MM.1S (cell line): ENCODE measurements around the gene TASP1.

ENCODE experiments used
- DNase-seq: peaks from one replicate; pipeline ENCODE4 v3.0.0-alpha.2; 2015
- H2AFZ ChIP-seq: fragments of 300-600 bp; sonication (generic); 2 replicates; pipeline ENCODE4 v1.6.0; 2016; ENCODE audit warnings: antibody characterized with exemption, low read length
- H3F3A ChIP-seq: fragments of 300-600 bp; sonication (generic); 2 replicates; pipeline ENCODE4 v1.6.1; 2016; ENCODE audit warnings: mild to moderate bottlenecking, antibody characterized with exemption, low read length, moderate library complexity, mixed read lengths; ENCODE audit not compliant: insufficient read depth
- H3K27ac ChIP-seq: fragments of 300-600 bp; sonication (generic); 2 replicates; pipeline ENCODE4 v1.5.1; 2016; ENCODE audit warnings: mild to moderate bottlenecking, low read length
- H3K27me3 ChIP-seq: fragments of 300-600 bp; sonication (generic); replicated peaks from 2 replicates; pipeline ENCODE4 v1.6.0; 2016; ENCODE audit warnings: low read length; ENCODE audit not compliant: insufficient read depth
- H3K36me3 ChIP-seq: fragments of 300-600 bp; sonication (generic); replicated peaks from 2 replicates; pipeline ENCODE4 v1.6.1; 2016; ENCODE audit warnings: mild to moderate bottlenecking, low read length, mixed read lengths; ENCODE audit not compliant: insufficient read depth
- H3K4me1 ChIP-seq: fragments of 300-600 bp; sonication (generic); 2 replicates; pipeline ENCODE4 v1.6.1; 2016; ENCODE audit warnings: low read length, mixed read lengths
- H3K4me2 ChIP-seq: fragments of 300-600 bp; sonication (generic); 2 replicates; pipeline ENCODE4 v1.6.0; 2016; ENCODE audit warnings: low read depth, low read length
- H3K4me3 ChIP-seq: fragments of 300-600 bp; sonication (generic); 2 replicates; pipeline ENCODE4 v1.5.1; 2016; ENCODE audit warnings: low read length, mixed read lengths
- H3K79me2 ChIP-seq: fragments of 300-600 bp; sonication (generic); 2 replicates; pipeline ENCODE4 v1.6.1; 2016; ENCODE audit warnings: mixed run types, low read length, mixed read lengths
- H3K9ac ChIP-seq: fragments of 300-600 bp; sonication (generic); 2 replicates; pipeline ENCODE4 v1.6.1; 2016; ENCODE audit warnings: low read length, mixed read lengths
- H3K9me2 ChIP-seq: fragments of 300-600 bp; sonication (generic); replicated peaks from 2 replicates; pipeline ENCODE4 v1.6.1; 2016; ENCODE audit warnings: mild to moderate bottlenecking, low read length, mixed read lengths; ENCODE audit not compliant: insufficient read depth
- H3K9me3 ChIP-seq: fragments of 300-600 bp; sonication (generic); replicated peaks from 2 replicates; pipeline ENCODE4 v1.6.1; 2016; ENCODE audit warnings: mild to moderate bottlenecking, low read length, mixed read lengths; ENCODE audit not compliant: insufficient read depth
- H4K20me1 ChIP-seq: fragments of 300-600 bp; sonication (generic); 2 replicates; pipeline ENCODE4 v1.6.1; 2016; ENCODE audit warnings: mild to moderate bottlenecking, low read length, moderate library complexity, mixed read lengths; ENCODE audit not compliant: insufficient read depth
- CTCF ChIP-seq: fragments of 300-600 bp; sonication (generic); IDR thresholded peaks from 2 replicates; pipeline ENCODE4 v1.5.1; 2016; ENCODE audit warnings: antibody characterized with exemption, low read length, mixed read lengths
- EZH2 ChIP-seq: fragments of 300-600 bp; sonication (generic); optimal IDR thresholded peaks from 2 replicates; pipeline ENCODE3; 2017; ENCODE audit warnings: low read depth, mild to moderate bottlenecking, antibody characterized with exemption, low read length, mixed read lengths
- EZH2phosphoT487 ChIP-seq: fragments of 300-600 bp; sonication (generic); IDR thresholded peaks from 2 replicates; pipeline ENCODE4 v1.6.1; 2018; ENCODE audit warnings: antibody characterized with exemption, low read length

Gene TASP1

GRCh38 chr20:13452470-13453124, 186.1 kb downstream of the TASP1 start:
- Histone ChIP-seq H3K27me3 (no peaks in the 10 kb centered on the region), H3K27ac (no peak overlapping the region), H3K36me3 (no peaks in the 10 kb centered on the region), H3K79me2 (no peaks in the 10 kb centered on the region), H3K9ac (no peak overlapping the region), H2AFZ (no peak overlapping the region), H3K9me3 (no peaks in the 10 kb centered on the region), H4K20me1 (no peaks in the 10 kb centered on the region), H3K4me1 (no peaks in the 10 kb centered on the region), H3K9me2 (no peaks in the 10 kb centered on the region), H3F3A (no peaks in the 10 kb centered on the region), H3K4me3 (no peak overlapping the region), H3K4me2 (no peak overlapping the region)
- no peak for TF ChIP-seq EZH2
- TF ChIP-seq CTCF: no peak
- no peak for TF ChIP-seq EZH2phosphoT487
- DNase-seq: no peak

GRCh38 chr20:13449868-13450434, 188.8 kb downstream of the TASP1 start:
- Histone ChIP-seq H3K4me3 (no peak overlapping the region), H2AFZ (no peak overlapping the region), H3K4me1 (no peaks in the 10 kb centered on the region), H3K27ac (no peak overlapping the region), H3K36me3 (no peaks in the 10 kb centered on the region), H4K20me1 (no peaks in the 10 kb centered on the region), H3K9me3 (no peaks in the 10 kb centered on the region), H3K27me3 (no peaks in the 10 kb centered on the region), H3K4me2 (no peak overlapping the region), H3K79me2 (no peaks in the 10 kb centered on the region), H3F3A (no peaks in the 10 kb centered on the region), H3K9me2 (no peaks in the 10 kb centered on the region), H3K9ac (no peak overlapping the region)
- no peak for TF ChIP-seq EZH2
- no peak for TF ChIP-seq CTCF
- no peak for TF ChIP-seq EZH2phosphoT487
- DNase-seq: no peak

- no peaks in the 10 kb centered on the region for H3K9me2 ChIP-seq
- no peak overlapping the region for H2AFZ ChIP-seq
- peak overlapping the region; percentile 6; the same call in 1 of the 2 replicates for H3K27ac ChIP-seq
- TF ChIP-seq EZH2phosphoT487: no peak
- TF ChIP-seq EZH2: no peak
- TF ChIP-seq CTCF: no peak
- H3K9ac ChIP-seq: no peak overlapping the region
- no peaks in the 10 kb centered on the region for H3F3A ChIP-seq
- H4K20me1 ChIP-seq: no peaks in the 10 kb centered on the region
- H3K4me3 ChIP-seq: no peak overlapping the region
- H3K4me2 ChIP-seq: no peak overlapping the region
- H3K9me3 ChIP-seq: no peaks in the 10 kb centered on the region
- no peaks in the 10 kb centered on the region for H3K27me3 ChIP-seq
- no peaks in the 10 kb centered on the region for H3K4me1 ChIP-seq
- H3K36me3 ChIP-seq: no peaks in the 10 kb centered on the region
- DNase-seq: no peak
- H3K79me2 ChIP-seq: no peaks in the 10 kb centered on the region
These were observed 191.1 kb downstream of the TASP1 start for GRCh38 chr20:13447385-13448180.
